DND-41 (cell line): Measurements from ENCODE around the gene LTO1.

Experiments used
- EZH2 ChIP-seq: IDR thresholded peaks from 3 replicates; pipeline ENCODE4 v1.6.1; 2012; ENCODE audit warnings: borderline replicate concordance, low read depth, mild to moderate bottlenecking, moderate library complexity, low read length, inconsistent platforms; ENCODE audit not compliant: severe bottlenecking
- TF ChIP-seq, protein P1 (sequence below): IDR thresholded peaks from 2 replicates; pipeline ENCODE4 v1.5.1; 2012; ENCODE audit warnings: borderline replicate concordance, low read length, moderate library complexity, mild to moderate bottlenecking; ENCODE audit not compliant: poor library complexity, severe bottlenecking; ENCODE audit errors: extremely low read depth

DNA sequence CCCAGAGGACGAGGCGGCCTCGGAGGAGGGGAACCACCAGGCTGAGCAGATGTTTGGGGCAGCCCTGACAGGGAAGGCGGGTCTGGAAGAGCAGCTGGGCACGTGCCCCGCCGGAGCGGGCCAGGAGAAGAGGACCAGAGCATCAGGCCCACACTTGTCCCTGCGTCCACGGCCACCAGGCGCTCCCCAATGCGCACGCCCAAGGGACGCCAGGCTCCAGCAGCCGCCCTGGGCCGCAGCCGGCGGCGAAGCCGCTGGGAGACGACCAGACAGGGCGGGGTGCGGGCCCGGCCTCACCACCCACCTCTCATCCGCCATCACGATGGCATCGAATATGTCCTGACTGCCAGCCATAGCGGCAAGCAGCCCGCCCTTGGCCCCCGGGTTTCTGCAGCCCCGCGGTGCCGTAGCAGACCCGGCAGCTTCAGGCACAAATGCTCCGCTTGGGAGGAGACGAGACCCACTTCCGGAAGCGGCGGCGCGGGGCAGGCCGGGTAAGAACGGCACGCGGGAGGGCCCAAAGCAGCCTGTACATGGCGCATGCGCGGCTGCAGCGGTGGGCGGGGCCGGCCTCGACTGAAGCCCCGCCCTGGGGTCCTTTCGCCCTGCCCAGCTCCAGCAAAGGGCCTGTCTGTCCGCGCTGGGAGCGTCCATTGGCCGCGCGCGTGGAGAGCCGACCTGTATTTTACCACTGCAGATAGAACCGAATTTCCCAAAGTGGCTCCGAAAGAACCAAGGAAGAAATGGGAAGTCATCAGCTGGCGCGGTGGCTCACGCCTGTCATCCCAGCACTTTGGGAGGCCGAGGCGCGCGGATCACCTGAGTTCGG is at the start of gene LTO1:
- TF ChIP-seq, protein P1, sequence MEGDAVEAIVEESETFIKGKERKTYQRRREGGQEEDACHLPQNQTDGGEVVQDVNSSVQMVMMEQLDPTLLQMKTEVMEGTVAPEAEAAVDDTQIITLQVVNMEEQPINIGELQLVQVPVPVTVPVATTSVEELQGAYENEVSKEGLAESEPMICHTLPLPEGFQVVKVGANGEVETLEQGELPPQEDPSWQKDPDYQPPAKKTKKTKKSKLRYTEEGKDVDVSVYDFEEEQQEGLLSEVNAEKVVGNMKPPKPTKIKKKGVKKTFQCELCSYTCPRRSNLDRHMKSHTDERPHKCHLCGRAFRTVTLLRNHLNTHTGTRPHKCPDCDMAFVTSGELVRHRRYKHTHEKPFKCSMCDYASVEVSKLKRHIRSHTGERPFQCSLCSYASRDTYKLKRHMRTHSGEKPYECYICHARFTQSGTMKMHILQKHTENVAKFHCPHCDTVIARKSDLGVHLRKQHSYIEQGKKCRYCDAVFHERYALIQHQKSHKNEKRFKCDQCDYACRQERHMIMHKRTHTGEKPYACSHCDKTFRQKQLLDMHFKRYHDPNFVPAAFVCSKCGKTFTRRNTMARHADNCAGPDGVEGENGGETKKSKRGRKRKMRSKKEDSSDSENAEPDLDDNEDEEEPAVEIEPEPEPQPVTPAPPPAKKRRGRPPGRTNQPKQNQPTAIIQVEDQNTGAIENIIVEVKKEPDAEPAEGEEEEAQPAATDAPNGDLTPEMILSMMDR = no peak
- no peak for TF ChIP-seq EZH2
